Liver (tissue), 10 donors: ENCODE results near the gene THSD7B. TPM values are rescaled to one million over a fixed set of nuclear protein-coding genes. Genes with fewer than 3 reads are reported as not detected.

Source experiments
- DNase-seq: peaks from one replicate; pipeline ENCODE4 v3.0.0-alpha.2; 2017; ENCODE audit warnings: low spot score
- H3K27ac ChIP-seq, 2 donors: one replicate each; pipeline ENCODE4 v1.7.0; 2013; ENCODE audit warnings: inconsistent platforms in 2 of 2, low read length in 2 of 2, control low read depth in 1 of 2, low read depth in 1 of 2, mild to moderate bottlenecking in 1 of 2
- H3K27me3 ChIP-seq, 4 donors: one replicate each; pipeline versions ENCODE4 v1.6.1 to v1.7.0; 2013; ENCODE audit warnings: low read length in 3 of 4, inconsistent platforms in 1 of 4, mild to moderate bottlenecking in 1 of 4, moderate library complexity in 1 of 4; ENCODE audit not compliant: control insufficient read depth in 4 of 4, insufficient read depth in 4 of 4
- H3K36me3 ChIP-seq, 4 donors: one replicate each; pipeline versions ENCODE4 v1.6.1 to v1.7.0; 2013; ENCODE audit warnings: low read length in 3 of 4, mild to moderate bottlenecking in 3 of 4, low read depth in 1 of 4, moderate library complexity in 1 of 4; ENCODE audit not compliant: control insufficient read depth in 4 of 4, insufficient read depth in 3 of 4
- H3K4me1 ChIP-seq, 4 donors: one replicate each; pipeline versions ENCODE4 v1.6.1 to v1.7.0; 2013; ENCODE audit warnings: low read length in 3 of 4, mild to moderate bottlenecking in 3 of 4, moderate library complexity in 1 of 4; ENCODE audit not compliant: control insufficient read depth in 4 of 4, insufficient read depth in 4 of 4
- H3K4me3 ChIP-seq, 3 donors: one replicate each; pipeline versions ENCODE4 v1.6.1 to v1.7.0; 2013; ENCODE audit warnings: low read length in 3 of 3, control low read depth in 1 of 3, low read depth in 1 of 3, mild to moderate bottlenecking in 1 of 3
- H3K9ac ChIP-seq, 2 donors: one replicate each; pipeline ENCODE4 v1.7.0; 2013; ENCODE audit warnings: low read length in 2 of 2, mild to moderate bottlenecking in 2 of 2, moderate library complexity in 2 of 2, control low read depth in 1 of 2, low read depth in 1 of 2
- H3K9me3 ChIP-seq, 4 donors: one replicate each; pipeline versions ENCODE4 v1.6.1 to v1.7.0; 2013; ENCODE audit warnings: low read length in 3 of 4; ENCODE audit not compliant: control insufficient read depth in 4 of 4
- CTCF ChIP-seq: fragments of 150-350 bp; IDR thresholded peaks from 2 replicates; pipeline ENCODE4 v1.5.1; 2017; ENCODE audit warnings: improper control_type of control experiment, low read depth, low read length; ENCODE audit not compliant: missing input control
- EGR1 ChIP-seq, 2 donors: IDR thresholded peaks; 2 replicates each; pipeline ENCODE4 v1.6.1; 2016 to 2018; ENCODE audit warnings: antibody characterized with exemption in 2 of 2, low read depth in 2 of 2
- FOXA2 ChIP-seq: IDR thresholded peaks from 2 replicates; pipeline ENCODE4 v1.6.1; 2016; ENCODE audit warnings: antibody characterized with exemption
- JUND ChIP-seq, 2 donors: IDR thresholded peaks; 2 replicates each; pipeline ENCODE4 v1.6.1; 2016; ENCODE audit warnings: antibody characterized with exemption in 2 of 2
- MAX ChIP-seq: IDR thresholded peaks from 2 replicates; pipeline ENCODE4 v1.6.1; 2016; ENCODE audit warnings: antibody characterized with exemption
- RAD21 ChIP-seq, 2 donors: IDR thresholded peaks; 2 replicates each; pipeline ENCODE4 v1.6.1; 2016; ENCODE audit warnings: antibody characterized with exemption in 2 of 2, mild to moderate bottlenecking in 2 of 2
- REST ChIP-seq: IDR thresholded peaks from 2 replicates; pipeline ENCODE4 v1.6.1; 2016; ENCODE audit warnings: antibody characterized with exemption, mild to moderate bottlenecking
- RXRA ChIP-seq, 2 donors: IDR thresholded peaks; 2 replicates each; pipeline ENCODE4 v1.6.1; 2017 to 2018; ENCODE audit warnings: antibody characterized with exemption in 2 of 2, mild to moderate bottlenecking in 1 of 2
- SP1 ChIP-seq: IDR thresholded peaks from 2 replicates; pipeline ENCODE4 v1.6.1; 2018; ENCODE audit warnings: antibody characterized with exemption, mild to moderate bottlenecking
- TAF1 ChIP-seq: conservative IDR thresholded peaks from 2 replicates; pipeline ENCODE4 v1.6.1; 2016; ENCODE audit warnings: antibody characterized with exemption, mild to moderate bottlenecking
- YY1 ChIP-seq: IDR thresholded peaks from 2 replicates; pipeline ENCODE4 v1.6.1; 2016; ENCODE audit warnings: antibody characterized with exemption, mild to moderate bottlenecking
- WGBS: extraction: QIAGEN DNeasy Blood & Tissue Kit; methylation state at CpG from one replicate; pipeline ENCODE4 v1.1.7; 2013; 5-methylcytosine and 5-hydroxymethylcytosine counted together
- polyA plus RNA-seq, 2 donors: library from polyadenylated mRNA; stranded (reverse) in 1 of 2; unstranded in 1 of 2; fragments of 200-250 nt in 1 of 2; fragments of >200 nt in 1 of 2; fragmentation: Nextera tagmentation in 1 of 2; extraction: Ambion mirVana in 1 of 2; gene quantifications; one replicate each; pipeline versions ENCODE4 v1.2.1 to v1.2.3, GENCODE V29; 2013 to 2015
- small RNA-seq: library from RNA; depleted of rRNA; stranded (forward); fragments of <200 nt; gene quantifications from one replicate; pipeline ENCODE3, GENCODE V24; 2014
- total RNA-seq, 2 donors: library from RNA; depleted of rRNA; stranded (reverse); fragments of >200 nt; gene quantifications; one replicate each; pipeline ENCODE4 v1.2.3, GENCODE V29; 2014
- TF ChIP-seq, protein P1 (sequence below): IDR thresholded peaks from 2 replicates; pipeline ENCODE4 v1.6.1; 2016; ENCODE audit warnings: antibody characterized with exemption
- donor health status: healthy.
- donor health status: healthy.
- donor health status: healthy.
- donor health status: healthy.
- donor health status: healthy.

The THSD7B gene
- total and polyA plus RNA-seq, 4 donors, result 0.01 to 0.75 (median 0.42) TPM; not detected in 1

DNA sequence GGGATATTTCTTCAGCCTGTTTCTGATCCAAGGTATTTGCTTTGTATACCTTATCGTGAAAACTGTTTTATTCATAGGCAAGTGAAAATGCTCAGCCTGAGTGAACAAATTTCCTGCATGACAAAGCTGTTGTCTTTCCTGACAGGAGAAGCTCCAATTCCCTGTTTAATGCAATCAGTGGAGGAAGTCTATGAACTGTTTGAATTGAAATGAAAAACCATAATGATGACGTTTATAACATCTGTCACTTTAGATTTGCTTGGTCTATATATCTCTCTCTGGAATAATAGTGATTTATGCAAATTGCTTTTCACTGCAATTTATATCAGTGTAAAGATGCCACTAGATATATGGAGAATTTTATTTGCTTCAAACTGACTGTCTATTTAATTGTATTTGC, 959.6 kb downstream of the THSD7B start:
- Histone ChIP-seq H3K9ac (no peak overlapping the region), H3K27ac (no peak overlapping the region), H3K4me3 (no peak overlapping the region), H3K27me3 (no peaks in the 10 kb centered on the region), H3K4me1 (no peaks in the 10 kb centered on the region), H3K36me3 (no peaks in the 10 kb centered on the region), H3K9me3 (no peaks in the 10 kb centered on the region)
- no peak for DNase-seq
- WGBS, result 74% methylated on average over 2 of the region's 2 CpGs
- no peak for TF ChIP-seq RAD21 (IDR thresholded peaks at IDR 0.05)
- no peak for TF ChIP-seq FOXA2
- TF ChIP-seq MAX, result no peak
- no peak for TF ChIP-seq EGR1 (IDR thresholded peaks at IDR 0.05; ENCODE audit: low read depth in 2 of 2)
- TF ChIP-seq YY1, result no peak
- TF ChIP-seq RXRA (IDR thresholded peaks at IDR 0.05), result no peak
- TF ChIP-seq, protein P1, sequence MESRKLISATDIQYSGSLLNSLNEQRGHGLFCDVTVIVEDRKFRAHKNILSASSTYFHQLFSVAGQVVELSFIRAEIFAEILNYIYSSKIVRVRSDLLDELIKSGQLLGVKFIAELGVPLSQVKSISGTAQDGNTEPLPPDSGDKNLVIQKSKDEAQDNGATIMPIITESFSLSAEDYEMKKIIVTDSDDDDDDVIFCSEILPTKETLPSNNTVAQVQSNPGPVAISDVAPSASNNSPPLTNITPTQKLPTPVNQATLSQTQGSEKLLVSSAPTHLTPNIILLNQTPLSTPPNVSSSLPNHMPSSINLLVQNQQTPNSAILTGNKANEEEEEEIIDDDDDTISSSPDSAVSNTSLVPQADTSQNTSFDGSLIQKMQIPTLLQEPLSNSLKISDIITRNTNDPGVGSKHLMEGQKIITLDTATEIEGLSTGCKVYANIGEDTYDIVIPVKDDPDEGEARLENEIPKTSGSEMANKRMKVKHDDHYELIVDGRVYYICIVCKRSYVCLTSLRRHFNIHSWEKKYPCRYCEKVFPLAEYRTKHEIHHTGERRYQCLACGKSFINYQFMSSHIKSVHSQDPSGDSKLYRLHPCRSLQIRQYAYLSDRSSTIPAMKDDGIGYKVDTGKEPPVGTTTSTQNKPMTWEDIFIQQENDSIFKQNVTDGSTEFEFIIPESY, result no peak
- no peak for TF ChIP-seq JUND (IDR thresholded peaks at IDR 0.05)
- no peak for TF ChIP-seq CTCF
- TF ChIP-seq TAF1, result no peak
- TF ChIP-seq SP1, result no peak
- no peak for TF ChIP-seq REST

Small RNA genes within 50 kb of the gene (small RNA-seq; reads per million reads assigned to genes)
- gene RF00019 (not detected), gene RNA5SP105 (not detected)
